T-helper 22 cell (primary cell): ENCODE data around the gene GAS6.

Source experiments
- DNase-seq: peaks from one replicate; pipeline ENCODE4 v3.0.0-alpha.2; 2020; ENCODE audit warnings: low read depth

GAS6 gene

GRCh38 chr13:113851826-113852535 lies 11.9 kb downstream of the GAS6 start:
- DNase-seq: no peak

GRCh38 chr13:113851480-113851803 lies 12.4 kb downstream of the GAS6 start:
- no peak for DNase-seq

GRCh38 chr13:113850722-113851479 lies 13.0 kb downstream of the GAS6 start:
- DNase-seq: no peak

- no peak for DNase-seq
These were observed 13.7 kb downstream of the GAS6 start for GRCh38 chr13:113849981-113850721.

GRCh38 chr13:113849546-113849945 lies 14.3 kb downstream of the GAS6 start:
- no peak for DNase-seq

GRCh38 chr13:113848431-113849260 lies 15.2 kb downstream of the GAS6 start:
- DNase-seq: no peak

GRCh38 chr13:113848020-113848419 lies 15.9 kb downstream of the GAS6 start:
- DNase-seq: no peak

- no peak for DNase-seq
These were observed 17.1 kb downstream of the GAS6 start for GRCh38 chr13:113846636-113847318.

GRCh38 chr13:113845723-113846635 lies 17.9 kb downstream of the GAS6 start:
- no peak for DNase-seq

- DNase-seq: no peak
These were observed 18.8 kb downstream of the GAS6 start for GRCh38 chr13:113845055-113845454.

- no peak for DNase-seq
These were observed 19.9 kb downstream of the GAS6 start for GRCh38 chr13:113843864-113844556.

- DNase-seq: no peak
These were observed 20.7 kb downstream of the GAS6 start for GRCh38 chr13:113843063-113843654.

- no peak for DNase-seq
These were observed 21.4 kb downstream of the GAS6 start for GRCh38 chr13:113842336-113843062.

- no peak for DNase-seq
These were observed 22.6 kb downstream of the GAS6 start for GRCh38 chr13:113841353-113841650.

- DNase-seq: no peak
These were observed 23.1 kb downstream of the GAS6 start for GRCh38 chr13:113840541-113841352.

GRCh38 chr13:113839536-113840204 lies 24.2 kb downstream of the GAS6 start:
- DNase-seq: no peak

GRCh38 chr13:113838711-113839201 lies 25.1 kb downstream of the GAS6 start:
- DNase-seq: no peak
